Measurements from ENCODE around the gene RHOBTB1.

Gene RHOBTB1

DNA sequence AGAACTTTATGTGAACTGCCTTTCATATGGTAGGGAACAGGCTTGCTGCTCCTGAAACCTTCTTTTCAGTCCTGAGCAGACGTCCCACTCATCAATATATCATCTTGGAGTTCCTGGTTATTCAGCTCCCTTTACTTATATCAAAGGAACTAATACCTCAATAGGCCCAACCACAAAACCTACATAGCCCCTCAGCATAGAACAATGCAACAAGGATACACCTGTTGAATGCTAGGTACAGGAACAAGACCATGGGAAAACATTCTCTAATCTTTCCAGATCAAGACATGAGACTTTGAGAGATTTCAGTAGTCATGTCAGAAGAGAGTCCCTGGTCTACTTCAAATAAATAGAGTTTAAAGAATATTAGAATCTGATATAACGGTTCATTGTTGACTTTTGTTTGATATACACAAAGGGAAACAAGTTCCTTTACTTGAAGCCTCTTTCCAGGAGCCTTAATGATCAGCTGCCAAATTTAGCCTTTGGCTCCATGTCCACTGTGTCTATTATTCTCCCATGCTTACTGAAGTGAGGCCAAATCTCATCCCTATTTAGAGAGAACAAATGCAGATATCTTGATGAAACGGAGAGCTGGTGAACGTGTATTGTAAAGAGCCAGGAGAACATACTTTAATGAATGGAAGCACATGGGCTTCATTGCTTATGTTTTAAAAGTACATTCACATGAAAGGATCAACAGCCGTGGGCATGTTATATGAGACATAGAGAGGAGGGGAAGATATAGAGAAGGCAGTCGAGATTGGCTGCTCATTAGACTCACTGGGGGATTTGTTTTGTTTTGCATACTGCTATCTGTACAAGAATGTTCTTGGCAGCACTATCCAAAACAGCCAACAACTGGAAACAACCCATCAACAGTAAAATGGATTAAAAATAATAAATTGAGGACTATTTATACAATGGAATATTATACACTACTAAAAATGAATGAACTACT is 9.5 kb downstream of the RHOBTB1 start:
- no peak for TF ChIP-seq ESRRG (CRISPR knock-in tag; IDR thresholded peaks at IDR 0.05)
- ATAC-seq: no peak

- no peak for TF ChIP-seq CREB5 (CRISPR knock-in tag; IDR thresholded peaks at IDR 0.05; ENCODE audit: low read depth)
- no peak for TF ChIP-seq ESRRG (CRISPR knock-in tag; IDR thresholded peaks at IDR 0.05)
- TF ChIP-seq TCF4 (CRISPR knock-in tag; IDR thresholded peaks at IDR 0.05; ENCODE audit: borderline replicate concordance): no peak
- TF ChIP-seq TOX (CRISPR knock-in tag; IDR thresholded peaks at IDR 0.05; ENCODE audit: borderline replicate concordance): no peak
- TF ChIP-seq ZFP3 (CRISPR knock-in tag; IDR thresholded peaks at IDR 0.05): no peak
- TF ChIP-seq ZFP30 (CRISPR knock-in tag; IDR thresholded peaks at IDR 0.05): no peak
- TF ChIP-seq, protein P1, sequence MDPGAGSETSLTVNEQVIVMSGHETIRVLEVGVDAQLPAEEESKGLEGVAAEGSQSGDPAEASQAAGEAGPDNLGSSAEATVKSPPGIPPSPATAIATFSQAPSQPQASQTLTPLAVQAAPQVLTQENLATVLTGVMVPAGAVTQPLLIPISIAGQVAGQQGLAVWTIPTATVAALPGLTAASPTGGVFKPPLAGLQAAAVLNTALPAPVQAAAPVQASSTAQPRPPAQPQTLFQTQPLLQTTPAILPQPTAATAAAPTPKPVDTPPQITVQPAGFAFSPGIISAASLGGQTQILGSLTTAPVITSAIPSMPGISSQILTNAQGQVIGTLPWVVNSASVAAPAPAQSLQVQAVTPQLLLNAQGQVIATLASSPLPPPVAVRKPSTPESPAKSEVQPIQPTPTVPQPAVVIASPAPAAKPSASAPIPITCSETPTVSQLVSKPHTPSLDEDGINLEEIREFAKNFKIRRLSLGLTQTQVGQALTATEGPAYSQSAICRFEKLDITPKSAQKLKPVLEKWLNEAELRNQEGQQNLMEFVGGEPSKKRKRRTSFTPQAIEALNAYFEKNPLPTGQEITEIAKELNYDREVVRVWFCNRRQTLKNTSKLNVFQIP (CRISPR knock-in tag; IDR thresholded peaks at IDR 0.05; ENCODE audit: borderline replicate concordance, low read depth): no peak
- no peak for TF ChIP-seq GLIS3 (CRISPR knock-in tag; IDR thresholded peaks at IDR 0.05)
- TF ChIP-seq ZNF70 (CRISPR knock-in tag; IDR thresholded peaks at IDR 0.05): no peak
- ATAC-seq: no peak
Observed at GRCh38 chr10:60932756-60933155, 11.2 kb downstream of the RHOBTB1 start.

- ATAC-seq: no peak
- TF ChIP-seq ARNTL (CRISPR knock-in tag; IDR thresholded peaks at IDR 0.05; ENCODE audit: borderline replicate concordance, low read depth): no peak
- no peak for TF ChIP-seq ZFP30 (CRISPR knock-in tag; IDR thresholded peaks at IDR 0.05)
- TF ChIP-seq BACH2 (CRISPR knock-in tag; IDR thresholded peaks at IDR 0.05; ENCODE audit: borderline replicate concordance): no peak
- TF ChIP-seq ZC3H10 (CRISPR knock-in tag; IDR thresholded peaks at IDR 0.05): no peak
- no peak for TF ChIP-seq ISL1 (CRISPR knock-in tag; IDR thresholded peaks at IDR 0.05)
- TF ChIP-seq TCF4 (CRISPR knock-in tag; IDR thresholded peaks at IDR 0.05; ENCODE audit: borderline replicate concordance): no peak
- TF ChIP-seq, protein P2, sequence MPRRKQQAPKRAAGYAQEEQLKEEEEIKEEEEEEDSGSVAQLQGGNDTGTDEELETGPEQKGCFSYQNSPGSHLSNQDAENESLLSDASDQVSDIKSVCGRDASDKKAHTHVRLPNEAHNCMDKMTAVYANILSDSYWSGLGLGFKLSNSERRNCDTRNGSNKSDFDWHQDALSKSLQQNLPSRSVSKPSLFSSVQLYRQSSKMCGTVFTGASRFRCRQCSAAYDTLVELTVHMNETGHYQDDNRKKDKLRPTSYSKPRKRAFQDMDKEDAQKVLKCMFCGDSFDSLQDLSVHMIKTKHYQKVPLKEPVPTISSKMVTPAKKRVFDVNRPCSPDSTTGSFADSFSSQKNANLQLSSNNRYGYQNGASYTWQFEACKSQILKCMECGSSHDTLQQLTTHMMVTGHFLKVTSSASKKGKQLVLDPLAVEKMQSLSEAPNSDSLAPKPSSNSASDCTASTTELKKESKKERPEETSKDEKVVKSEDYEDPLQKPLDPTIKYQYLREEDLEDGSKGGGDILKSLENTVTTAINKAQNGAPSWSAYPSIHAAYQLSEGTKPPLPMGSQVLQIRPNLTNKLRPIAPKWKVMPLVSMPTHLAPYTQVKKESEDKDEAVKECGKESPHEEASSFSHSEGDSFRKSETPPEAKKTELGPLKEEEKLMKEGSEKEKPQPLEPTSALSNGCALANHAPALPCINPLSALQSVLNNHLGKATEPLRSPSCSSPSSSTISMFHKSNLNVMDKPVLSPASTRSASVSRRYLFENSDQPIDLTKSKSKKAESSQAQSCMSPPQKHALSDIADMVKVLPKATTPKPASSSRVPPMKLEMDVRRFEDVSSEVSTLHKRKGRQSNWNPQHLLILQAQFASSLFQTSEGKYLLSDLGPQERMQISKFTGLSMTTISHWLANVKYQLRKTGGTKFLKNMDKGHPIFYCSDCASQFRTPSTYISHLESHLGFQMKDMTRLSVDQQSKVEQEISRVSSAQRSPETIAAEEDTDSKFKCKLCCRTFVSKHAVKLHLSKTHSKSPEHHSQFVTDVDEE (CRISPR knock-in tag; IDR thresholded peaks at IDR 0.05): no peak
- TF ChIP-seq ESRRG (CRISPR knock-in tag; IDR thresholded peaks at IDR 0.05): no peak
- TF ChIP-seq, protein P1 (CRISPR knock-in tag; IDR thresholded peaks at IDR 0.05; ENCODE audit: borderline replicate concordance, low read depth): no peak
- TF ChIP-seq ZFP3 (CRISPR knock-in tag; IDR thresholded peaks at IDR 0.05): no peak
- TF ChIP-seq CREB5 (CRISPR knock-in tag; IDR thresholded peaks at IDR 0.05; ENCODE audit: low read depth): no peak
- TF ChIP-seq GLIS3 (CRISPR knock-in tag; IDR thresholded peaks at IDR 0.05): no peak
- TF ChIP-seq CSDC2 (CRISPR knock-in tag; IDR thresholded peaks at IDR 0.05): no peak
- TF ChIP-seq PPARA (CRISPR knock-in tag; IDR thresholded peaks at IDR 0.05; ENCODE audit: borderline replicate concordance): no peak
- TF ChIP-seq, protein P3, sequence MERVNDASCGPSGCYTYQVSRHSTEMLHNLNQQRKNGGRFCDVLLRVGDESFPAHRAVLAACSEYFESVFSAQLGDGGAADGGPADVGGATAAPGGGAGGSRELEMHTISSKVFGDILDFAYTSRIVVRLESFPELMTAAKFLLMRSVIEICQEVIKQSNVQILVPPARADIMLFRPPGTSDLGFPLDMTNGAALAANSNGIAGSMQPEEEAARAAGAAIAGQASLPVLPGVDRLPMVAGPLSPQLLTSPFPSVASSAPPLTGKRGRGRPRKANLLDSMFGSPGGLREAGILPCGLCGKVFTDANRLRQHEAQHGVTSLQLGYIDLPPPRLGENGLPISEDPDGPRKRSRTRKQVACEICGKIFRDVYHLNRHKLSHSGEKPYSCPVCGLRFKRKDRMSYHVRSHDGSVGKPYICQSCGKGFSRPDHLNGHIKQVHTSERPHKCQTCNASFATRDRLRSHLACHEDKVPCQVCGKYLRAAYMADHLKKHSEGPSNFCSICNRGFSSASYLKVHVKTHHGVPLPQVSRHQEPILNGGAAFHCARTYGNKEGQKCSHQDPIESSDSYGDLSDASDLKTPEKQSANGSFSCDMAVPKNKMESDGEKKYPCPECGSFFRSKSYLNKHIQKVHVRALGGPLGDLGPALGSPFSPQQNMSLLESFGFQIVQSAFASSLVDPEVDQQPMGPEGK (CRISPR knock-in tag; IDR thresholded peaks at IDR 0.05; ENCODE audit: borderline replicate concordance): no peak
- TF ChIP-seq ZNF8 (CRISPR knock-in tag; IDR thresholded peaks at IDR 0.05): no peak
- TF ChIP-seq ZNF70 (CRISPR knock-in tag; IDR thresholded peaks at IDR 0.05): no peak
- TF ChIP-seq TOX (CRISPR knock-in tag; IDR thresholded peaks at IDR 0.05; ENCODE audit: borderline replicate concordance): no peak
- TF ChIP-seq, protein P4, sequence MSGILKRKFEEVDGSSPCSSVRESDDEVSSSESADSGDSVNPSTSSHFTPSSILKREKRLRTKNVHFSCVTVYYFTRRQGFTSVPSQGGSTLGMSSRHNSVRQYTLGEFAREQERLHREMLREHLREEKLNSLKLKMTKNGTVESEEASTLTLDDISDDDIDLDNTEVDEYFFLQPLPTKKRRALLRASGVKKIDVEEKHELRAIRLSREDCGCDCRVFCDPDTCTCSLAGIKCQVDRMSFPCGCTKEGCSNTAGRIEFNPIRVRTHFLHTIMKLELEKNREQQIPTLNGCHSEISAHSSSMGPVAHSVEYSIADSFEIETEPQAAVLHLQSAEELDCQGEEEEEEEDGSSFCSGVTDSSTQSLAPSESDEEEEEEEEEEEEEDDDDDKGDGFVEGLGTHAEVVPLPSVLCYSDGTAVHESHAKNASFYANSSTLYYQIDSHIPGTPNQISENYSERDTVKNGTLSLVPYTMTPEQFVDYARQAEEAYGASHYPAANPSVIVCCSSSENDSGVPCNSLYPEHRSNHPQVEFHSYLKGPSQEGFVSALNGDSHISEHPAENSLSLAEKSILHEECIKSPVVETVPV (CRISPR knock-in tag; IDR thresholded peaks at IDR 0.05): no peak
- TF ChIP-seq OSR1 (CRISPR knock-in tag; IDR thresholded peaks at IDR 0.05): no peak
Observed at GRCh38 chr10:60930237-60930636, 13.7 kb downstream of the RHOBTB1 start.

All from SK-N-SH treated with all-trans-retinoic acid at 6 μM for 48 hours (cell line).